Measurements from ENCODE around the gene HARS1. TPM values are rescaled to one million over a fixed set of nuclear protein-coding genes. Genes with fewer than 3 reads are reported as not detected.
A peak's percentile ranks its signal among the peaks of the same experiment; 100 is the strongest.

HARS1 gene
- total and polyA plus RNA-seq, 10 donors: 38.4 to 53.9 (median 46.1) TPM

DNA sequence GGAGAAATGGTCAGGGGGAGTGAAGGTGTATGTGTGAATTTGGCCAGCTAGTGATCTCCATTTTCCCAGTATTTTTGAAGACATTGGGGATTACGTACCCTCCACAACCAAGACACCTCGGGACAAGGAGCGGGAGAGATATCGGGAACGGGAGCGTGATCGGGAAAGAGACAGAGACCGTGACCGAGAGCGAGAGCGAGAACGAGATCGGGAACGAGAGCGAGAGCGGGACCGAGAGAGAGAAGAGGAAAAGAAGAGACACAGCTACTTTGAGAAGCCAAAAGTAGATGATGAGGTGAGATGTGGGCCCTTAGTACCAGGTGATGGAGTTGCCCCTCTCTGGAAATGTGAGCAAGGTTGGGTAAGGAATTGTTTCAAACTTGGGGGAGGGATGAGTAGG is 32.3 kb downstream of the HARS1 start:
- H3K27ac ChIP-seq: no peak overlapping the region
- H3K4me1 ChIP-seq: peaks cover 0 to 15% (median 4%) of the 10 kb centered on the region in 6 donors
- TF ChIP-seq POLR2A (IDR thresholded peaks at IDR 0.05): no peak
- peak in 1 of 3 donors; percentile 8 for TF ChIP-seq POLR2AphosphoS5 (IDR thresholded peaks at IDR 0.05)
- intact Hi-C loops (cut with DNase I; ENCODE audit: low total_unique reads): loop anchor here (10.0 kb wide), 1 partner anchor 46 kb away; the partner anchor contains the start of gene ZMAT2
- H3K4me3 ChIP-seq: no peak overlapping the region
- H3K27me3 ChIP-seq (replicated peaks in 1 of 7): no peaks in the 10 kb centered on the region
- H3K36me3 ChIP-seq: peaks cover 23 to 97% (median 92%) of the 10 kb centered on the region in 6 donors
- DNase-seq: no peak
- no peaks in the 10 kb centered on the region for H3K9me3 ChIP-seq
- 94 to 99% (median 97%) methylated on average over 17 of the region's 17 CpGs for WGBS, 5 donors

DNA sequence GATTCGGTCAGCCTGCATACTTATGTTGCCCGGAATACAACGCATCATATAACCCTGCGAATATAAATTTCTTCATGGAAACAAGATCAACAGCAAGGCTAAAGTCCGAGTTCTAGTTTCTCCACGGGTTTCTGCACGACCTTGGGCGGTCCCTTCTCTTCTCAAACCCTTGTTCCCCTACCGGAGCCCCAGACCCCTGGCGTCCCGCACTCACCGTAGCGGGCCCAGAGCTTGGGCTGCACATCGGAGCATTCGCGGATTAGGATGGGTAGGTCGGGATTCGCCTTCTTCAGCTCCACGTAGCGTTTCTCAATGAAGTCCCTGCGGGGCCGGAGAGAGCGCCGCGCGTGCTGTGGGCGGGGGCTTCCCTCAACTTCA is 44.1 kb downstream of the HARS1 start:
- TF ChIP-seq POLR2AphosphoS5 (IDR thresholded peaks at IDR 0.05) (no peak), POLR2A (IDR thresholded peaks at IDR 0.05) (no peak)
- TF ChIP-seq, protein P1, sequence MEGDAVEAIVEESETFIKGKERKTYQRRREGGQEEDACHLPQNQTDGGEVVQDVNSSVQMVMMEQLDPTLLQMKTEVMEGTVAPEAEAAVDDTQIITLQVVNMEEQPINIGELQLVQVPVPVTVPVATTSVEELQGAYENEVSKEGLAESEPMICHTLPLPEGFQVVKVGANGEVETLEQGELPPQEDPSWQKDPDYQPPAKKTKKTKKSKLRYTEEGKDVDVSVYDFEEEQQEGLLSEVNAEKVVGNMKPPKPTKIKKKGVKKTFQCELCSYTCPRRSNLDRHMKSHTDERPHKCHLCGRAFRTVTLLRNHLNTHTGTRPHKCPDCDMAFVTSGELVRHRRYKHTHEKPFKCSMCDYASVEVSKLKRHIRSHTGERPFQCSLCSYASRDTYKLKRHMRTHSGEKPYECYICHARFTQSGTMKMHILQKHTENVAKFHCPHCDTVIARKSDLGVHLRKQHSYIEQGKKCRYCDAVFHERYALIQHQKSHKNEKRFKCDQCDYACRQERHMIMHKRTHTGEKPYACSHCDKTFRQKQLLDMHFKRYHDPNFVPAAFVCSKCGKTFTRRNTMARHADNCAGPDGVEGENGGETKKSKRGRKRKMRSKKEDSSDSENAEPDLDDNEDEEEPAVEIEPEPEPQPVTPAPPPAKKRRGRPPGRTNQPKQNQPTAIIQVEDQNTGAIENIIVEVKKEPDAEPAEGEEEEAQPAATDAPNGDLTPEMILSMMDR (IDR thresholded peaks at IDR 0.05 in 8 of 11, conservative IDR thresholded peaks at IDR 0.05 in 3 of 11): no peak
- intact Hi-C loops (cut with DNase I; ENCODE audit: low total_unique reads): no loop called here
- no peaks in the 10 kb centered on the region for H3K9me3 ChIP-seq
- no peaks in the 10 kb centered on the region for H3K27me3 ChIP-seq (replicated peaks in 1 of 7)
- peak overlapping the region; percentile 71 to 95 (median 90) for H3K27ac ChIP-seq
- peak overlapping the region; percentile 75 to 99 (median 94) for H3K4me3 ChIP-seq
- DNase-seq: no peak
- H3K4me1 ChIP-seq: peaks cover 22 to 74% (median 45%) of the 10 kb centered on the region in 6 donors
- WGBS, 5 donors: 0 to 4% (median 2%) methylated on average over 13 to 27 of the region's 27 CpGs
- H3K36me3 ChIP-seq: peaks cover 2 to 78% (median 61%) of the 10 kb centered on the region in 6 donors

DNA sequence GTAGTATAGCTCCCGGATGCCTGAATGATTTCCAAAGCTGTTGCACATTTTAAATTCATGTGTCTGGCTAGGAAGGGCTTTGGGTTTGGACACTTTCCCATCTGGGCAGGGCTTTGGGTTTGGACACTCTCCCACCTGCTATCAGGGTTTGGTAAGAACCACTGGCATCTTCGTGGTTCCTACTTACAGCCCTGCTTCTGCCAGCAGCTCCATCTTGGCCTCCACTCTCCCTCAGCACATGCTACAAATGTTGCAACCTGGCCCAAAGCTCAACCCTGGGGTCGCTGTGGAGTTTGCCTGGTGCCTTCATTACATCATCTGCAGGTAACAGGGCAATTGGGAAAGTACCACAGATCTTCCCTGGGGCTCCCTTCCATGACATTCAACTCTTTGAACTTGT is 48.5 kb downstream of the HARS1 start:
- Histone ChIP-seq H3K27ac (no peak overlapping the region), H3K4me3 (no peak overlapping the region), H3K9me3 (no peaks in the 10 kb centered on the region), H3K27me3 (replicated peaks in 1 of 7) (no peaks in the 10 kb centered on the region), H3K36me3 (peaks cover 0 to 51% (median 33%) of the 10 kb centered on the region in 6 donors), H3K4me1 (peaks cover 24 to 80% (median 52%) of the 10 kb centered on the region in 6 donors)
- TF ChIP-seq, protein P1 (IDR thresholded peaks at IDR 0.05 in 8 of 11, conservative IDR thresholded peaks at IDR 0.05 in 3 of 11): no peak
- TF ChIP-seq POLR2AphosphoS5 (IDR thresholded peaks at IDR 0.05): no peak
- no peak for TF ChIP-seq POLR2A (IDR thresholded peaks at IDR 0.05)
- WGBS, 5 donors: 68 to 90% (median 79%) methylated on average over 3 of the region's 3 CpGs
- intact Hi-C loops (cut with DNase I; ENCODE audit: low total_unique reads): no loop called here
- DNase-seq: no peak

DNA sequence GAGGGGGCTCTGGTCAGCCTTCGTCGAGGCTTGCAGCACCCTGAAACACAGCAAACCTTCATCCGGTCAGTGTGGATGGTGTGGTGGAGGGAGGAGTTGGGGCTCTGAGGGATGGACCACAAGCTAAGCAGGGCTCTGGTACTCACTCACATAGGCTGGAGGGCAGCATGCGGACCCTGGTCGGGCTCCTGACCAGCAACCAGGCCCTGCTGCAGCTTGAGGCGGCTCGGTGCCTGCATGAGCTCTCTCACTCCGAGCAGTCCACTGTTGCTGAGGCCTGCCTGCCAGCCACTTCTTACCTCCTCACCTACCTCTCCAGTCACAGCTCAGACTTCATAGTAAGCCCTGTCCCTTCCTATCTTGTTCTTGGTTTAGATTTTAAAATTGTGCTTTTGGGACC is 49.5 kb downstream of the HARS1 start:
- 87 to 96% (median 95%) methylated on average over 8 of the region's 8 CpGs for WGBS, 5 donors
- H3K27ac ChIP-seq: no peak overlapping the region

More for the DNA sequence above, 49.5 kb downstream of the HARS1 start:
- Histone ChIP-seq H3K27me3 (replicated peaks in 1 of 7) (no peaks in the 10 kb centered on the region), H3K9me3 (no peaks in the 10 kb centered on the region), H3K4me3 (no peak overlapping the region), H3K36me3 (peaks cover 0 to 51% (median 33%) of the 10 kb centered on the region in 6 donors), H3K4me1 (peaks cover 24 to 79% (median 48%) of the 10 kb centered on the region in 6 donors)
- TF ChIP-seq POLR2A (IDR thresholded peaks at IDR 0.05) (no peak), POLR2AphosphoS5 (IDR thresholded peaks at IDR 0.05) (no peak)
- TF ChIP-seq, protein P1 (IDR thresholded peaks at IDR 0.05 in 8 of 11, conservative IDR thresholded peaks at IDR 0.05 in 3 of 11): no peak
- intact Hi-C loops (cut with DNase I; ENCODE audit: low total_unique reads): no loop called here
- DNase-seq: no peak

Data from spleen (tissue), 11 donors.